WTC11 (cell line): ENCODE data around the gene DHX40. TPM values are rescaled to one million over a fixed set of nuclear protein-coding genes. Genes with fewer than 3 reads are reported as not detected.

Experiments used
- ATAC-seq: fragments of 200-7000 bp; cut with Tn5 transposase; 2 replicates; pipeline ENCODE4 v1.10.0; 2021; ENCODE audit warnings: mild to moderate bottlenecking, moderate library complexity
- CTCF ChIA-PET: fragments of 300-600 bp; sonication (Branson Sonifier 250); formaldehyde crosslinking; loops from one replicate; lab custom pipeline; 2021; ENCODE audit warnings: antibody characterized with exemption; lab: Charles Lee
- POLR2A ChIA-PET: fragments of 350-600 bp; sonication (Branson Sonifier 250); formaldehyde crosslinking; loops from one replicate; lab custom pipeline; 2021; ENCODE audit warnings: antibody characterized with exemption; lab: Charles Lee
- DNase-seq: peaks from one replicate; pipeline ENCODE4 v3.0.0; 2021; ENCODE audit warnings: low spot score
- H3K27ac Mint-ChIP-seq: 2 replicates; pipeline ENCODE4 v1.8.0; 2021; ENCODE audit warnings: mixed read lengths
- H3K27me3 Mint-ChIP-seq: 2 replicates; pipeline ENCODE4 v1.8.0; 2021; ENCODE audit warnings: low read depth, mild to moderate bottlenecking, moderate library complexity, mixed read lengths
- H3K36me3 Mint-ChIP-seq: 2 replicates; pipeline ENCODE4 v1.8.0; 2021; ENCODE audit warnings: mixed read lengths
- H3K4me1 Mint-ChIP-seq: 2 replicates; pipeline ENCODE4 v1.8.0; 2022; ENCODE audit warnings: mixed read lengths
- H3K4me3 Mint-ChIP-seq: 2 replicates; pipeline ENCODE4 v1.8.0; 2021; ENCODE audit warnings: mild to moderate bottlenecking, moderate library complexity, mixed read lengths
- H3K9me3 Mint-ChIP-seq: 2 replicates; pipeline ENCODE4 v1.8.0; 2021; ENCODE audit warnings: mixed read lengths
- ATF1 ChIP-seq: sonication (generic); formaldehyde crosslinking; IDR thresholded peaks from 2 replicates; pipeline ENCODE4 v1.8.1; 2023; ENCODE audit warnings: mild to moderate bottlenecking, moderate library complexity, missing genetic modification reagents
- CBFB ChIP-seq: sonication (generic); formaldehyde crosslinking; IDR thresholded peaks from 2 replicates; pipeline ENCODE4 v1.8.1; 2022; ENCODE audit warnings: mild to moderate bottlenecking, low read depth, missing genetic modification reagents
- ELF4 ChIP-seq: sonication (generic); formaldehyde crosslinking; IDR thresholded peaks from 2 replicates; pipeline ENCODE4 v1.8.1; 2022; ENCODE audit warnings: low read depth, mild to moderate bottlenecking, moderate library complexity, missing genetic modification reagents
- FOXK1 ChIP-seq: sonication (generic); formaldehyde crosslinking; IDR thresholded peaks from 2 replicates; pipeline ENCODE4 v1.8.0; 2022; ENCODE audit warnings: mild to moderate bottlenecking, moderate library complexity, missing genetic modification reagents
- JUN ChIP-seq: sonication (generic); formaldehyde crosslinking; IDR thresholded peaks from 2 replicates; pipeline ENCODE4 v1.8.0; 2023; ENCODE audit warnings: mild to moderate bottlenecking, missing genetic modification reagents
- MYBL2 ChIP-seq: sonication (generic); formaldehyde crosslinking; IDR thresholded peaks from 2 replicates; pipeline ENCODE4 v1.8.1; 2023; ENCODE audit warnings: mild to moderate bottlenecking, moderate library complexity, missing genetic modification reagents
- NFE2L1 ChIP-seq: sonication (generic); formaldehyde crosslinking; IDR thresholded peaks from 2 replicates; pipeline ENCODE4 v1.8.1; 2023; ENCODE audit warnings: missing genetic modification reagents
- NR2C2 ChIP-seq: sonication (generic); formaldehyde crosslinking; IDR thresholded peaks from 2 replicates; pipeline ENCODE4 v1.8.0; 2022; ENCODE audit warnings: mild to moderate bottlenecking, missing genetic modification reagents
- NR3C1 ChIP-seq: sonication (generic); formaldehyde crosslinking; conservative IDR thresholded peaks from 2 replicates; pipeline ENCODE4 v1.8.1; 2023; ENCODE audit warnings: low read depth, mild to moderate bottlenecking, missing genetic modification reagents
- OVOL2 ChIP-seq: fragments of 250-450 bp; sonication (Bioruptor Pico); IDR thresholded peaks from 2 replicates; pipeline ENCODE4 v1.9.0; 2021; ENCODE audit warnings: mild to moderate bottlenecking, borderline replicate concordance
- PRDM15 ChIP-seq: sonication (generic); formaldehyde crosslinking; IDR thresholded peaks from 2 replicates; pipeline ENCODE4 v1.8.0; 2022; ENCODE audit warnings: missing genetic modification reagents
- RELA ChIP-seq: sonication (generic); formaldehyde crosslinking; IDR thresholded peaks from 2 replicates; pipeline ENCODE4 v1.8.1; 2022; ENCODE audit warnings: missing genetic modification reagents, mild to moderate bottlenecking, borderline replicate concordance
- RORB ChIP-seq: fragments of 250-450 bp; sonication (Bioruptor Pico); IDR thresholded peaks from 2 replicates; pipeline ENCODE4 v1.9.0; 2021; ENCODE audit warnings: mild to moderate bottlenecking
- ZNF232 ChIP-seq: sonication (generic); formaldehyde crosslinking; IDR thresholded peaks from 2 replicates; pipeline ENCODE4 v1.8.0; 2022; ENCODE audit warnings: mild to moderate bottlenecking, missing genetic modification reagents
- ZNF317 ChIP-seq: sonication (generic); formaldehyde crosslinking; IDR thresholded peaks from 2 replicates; pipeline ENCODE4 v1.8.1; 2023; ENCODE audit warnings: low read depth, mild to moderate bottlenecking, moderate library complexity, missing genetic modification reagents, borderline replicate concordance
- ZNF423 ChIP-seq: fragments of 250-450 bp; sonication (Bioruptor Pico); IDR thresholded peaks from 2 replicates; pipeline ENCODE4 v2.1.2; 2022; ENCODE audit warnings: mild to moderate bottlenecking, moderate library complexity
- total RNA-seq: library from RNA; stranded (reverse); gene quantifications from 3 replicates; pipeline ENCODE4 v1.2.3, GENCODE V29; 2021
- TF ChIP-seq, protein P1 (sequence below): sonication (generic); formaldehyde crosslinking; IDR thresholded peaks from 2 replicates; pipeline ENCODE4 v1.8.1; 2022; ENCODE audit warnings: low read depth, mild to moderate bottlenecking, moderate library complexity, missing genetic modification reagents, borderline replicate concordance
- TF ChIP-seq, protein P2 (sequence below): sonication (generic); formaldehyde crosslinking; IDR thresholded peaks from 2 replicates; pipeline ENCODE4 v1.8.1; 2022; ENCODE audit warnings: mild to moderate bottlenecking, moderate library complexity, missing genetic modification reagents
- TF ChIP-seq, protein P3 (sequence below): fragments of 250-450 bp; sonication (Bioruptor Pico); conservative IDR thresholded peaks from 2 replicates; pipeline ENCODE4 v1.9.0; 2021; ENCODE audit warnings: mild to moderate bottlenecking

Gene DHX40
- total RNA-seq, 1 experiment from 2014 or later: 26.9 TPM

DNA sequence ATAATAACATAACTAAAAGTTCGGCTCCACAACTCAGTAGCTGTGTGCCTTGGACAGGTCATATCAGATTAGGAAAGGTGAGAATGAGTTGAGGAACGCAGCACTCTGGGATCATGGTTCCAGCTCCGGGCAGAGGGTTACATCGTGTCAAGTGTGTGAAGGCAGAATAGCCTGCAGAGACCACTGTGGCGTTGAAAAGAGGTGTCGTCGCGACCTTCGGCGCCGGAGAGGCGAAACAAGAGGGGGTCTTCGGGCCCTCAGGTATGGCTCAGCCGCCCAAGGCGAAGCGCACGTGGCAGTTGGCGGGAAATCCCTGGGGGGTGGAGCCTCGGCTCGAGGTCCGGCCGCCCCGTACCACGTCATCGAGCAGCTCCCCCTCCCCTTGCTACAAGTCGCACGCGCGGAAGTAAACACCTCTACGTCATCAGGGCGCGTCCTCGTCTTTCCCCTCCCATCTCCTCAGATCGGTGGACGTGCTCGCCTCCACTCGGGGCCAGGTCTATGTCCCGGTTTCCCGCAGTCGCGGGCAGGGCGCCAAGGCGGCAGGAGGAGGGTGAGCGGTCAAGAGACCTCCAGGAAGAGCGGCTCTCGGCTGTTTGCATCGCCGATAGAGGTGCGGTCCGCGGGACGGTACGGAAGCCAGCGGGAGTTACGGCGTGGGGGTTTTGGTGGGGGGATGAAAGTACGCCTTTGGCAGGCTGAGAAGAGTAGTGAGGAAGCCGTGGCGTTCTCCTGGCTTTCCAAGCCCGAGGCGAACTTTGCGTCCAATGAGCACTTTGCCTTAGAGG is at the start of gene DHX40 (continued):
- TF ChIP-seq ZNF232 (CRISPR knock-in tag): peak; percentile 99
- no peak for TF ChIP-seq ZNF423
- TF ChIP-seq RELA (CRISPR knock-in tag): peak; percentile 99
- peak; percentile 99 for TF ChIP-seq ATF1 (CRISPR knock-in tag)
- TF ChIP-seq, protein P1, sequence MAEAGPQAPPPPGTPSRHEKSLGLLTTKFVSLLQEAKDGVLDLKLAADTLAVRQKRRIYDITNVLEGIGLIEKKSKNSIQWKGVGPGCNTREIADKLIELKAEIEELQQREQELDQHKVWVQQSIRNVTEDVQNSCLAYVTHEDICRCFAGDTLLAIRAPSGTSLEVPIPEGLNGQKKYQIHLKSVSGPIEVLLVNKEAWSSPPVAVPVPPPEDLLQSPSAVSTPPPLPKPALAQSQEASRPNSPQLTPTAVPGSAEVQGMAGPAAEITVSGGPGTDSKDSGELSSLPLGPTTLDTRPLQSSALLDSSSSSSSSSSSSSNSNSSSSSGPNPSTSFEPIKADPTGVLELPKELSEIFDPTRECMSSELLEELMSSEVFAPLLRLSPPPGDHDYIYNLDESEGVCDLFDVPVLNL (CRISPR knock-in tag): peak; percentile 98
- peak; percentile 89 for TF ChIP-seq NR2C2 (CRISPR knock-in tag)
- TF ChIP-seq RORB (CRISPR knock-in tag): no peak
- TF ChIP-seq ELF4 (CRISPR knock-in tag): peak; percentile 97
- TF ChIP-seq, protein P2, sequence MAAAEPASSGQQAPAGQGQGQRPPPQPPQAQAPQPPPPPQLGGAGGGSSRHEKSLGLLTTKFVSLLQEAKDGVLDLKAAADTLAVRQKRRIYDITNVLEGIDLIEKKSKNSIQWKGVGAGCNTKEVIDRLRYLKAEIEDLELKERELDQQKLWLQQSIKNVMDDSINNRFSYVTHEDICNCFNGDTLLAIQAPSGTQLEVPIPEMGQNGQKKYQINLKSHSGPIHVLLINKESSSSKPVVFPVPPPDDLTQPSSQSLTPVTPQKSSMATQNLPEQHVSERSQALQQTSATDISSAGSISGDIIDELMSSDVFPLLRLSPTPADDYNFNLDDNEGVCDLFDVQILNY: peak; percentile 100
- TF ChIP-seq, protein P3, sequence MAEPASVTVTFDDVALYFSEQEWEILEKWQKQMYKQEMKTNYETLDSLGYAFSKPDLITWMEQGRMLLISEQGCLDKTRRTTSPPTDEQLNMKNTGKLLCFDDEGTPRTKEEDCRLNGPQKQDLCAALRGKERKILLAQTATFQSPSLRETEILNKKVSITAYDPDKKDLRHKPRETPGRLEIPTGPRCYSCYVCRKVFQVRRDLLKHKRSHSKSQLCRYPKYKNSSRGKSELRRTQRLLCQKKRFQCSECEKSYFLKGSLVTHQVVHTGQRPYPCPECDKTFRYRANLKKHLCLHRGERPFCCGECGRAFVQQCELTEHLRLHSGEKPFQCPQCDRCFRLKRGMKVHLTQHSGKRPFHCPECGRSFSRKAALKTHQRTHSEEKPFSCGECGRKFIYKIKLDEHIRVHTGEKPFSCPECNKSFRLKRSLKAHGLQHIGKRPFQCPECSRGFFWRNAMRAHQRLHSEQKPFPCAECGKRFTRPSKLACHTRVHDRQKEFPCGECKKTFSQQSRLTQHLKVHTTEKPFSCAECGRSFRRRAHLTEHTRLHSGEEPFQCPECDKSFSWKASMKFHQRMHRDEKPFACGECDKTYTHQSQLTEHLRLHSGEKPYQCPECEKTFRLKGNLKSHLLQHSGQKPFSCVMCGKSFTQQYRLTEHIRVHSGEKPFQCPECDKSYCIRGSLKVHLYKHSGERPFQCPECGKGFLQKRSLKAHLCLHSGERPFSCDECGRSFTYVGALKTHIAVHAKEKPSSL (CRISPR knock-in tag): no peak
- peak; percentile 55; the same call in 1 of the 2 replicates for TF ChIP-seq PRDM15
- no peak; the same call in 1 of the 2 replicates for TF ChIP-seq NR3C1 (CRISPR knock-in tag)
- TF ChIP-seq FOXK1: peak; percentile 100

GRCh38 chr17:59516451-59516850 is 49.0 kb upstream of the DHX40 start:
- ChIA-PET POLR2A (no interaction called here), CTCF (no interaction called here)
- H3K27ac Mint-ChIP-seq: no peak overlapping the region; the same call in 1 of the 2 replicates
- H3K9me3 Mint-ChIP-seq: no peaks in the 10 kb centered on the region
- H3K4me1 Mint-ChIP-seq: no peaks in the 10 kb centered on the region; the same call in 1 of the 2 replicates
- DNase-seq (no peak), ATAC-seq (no peak)
- H3K4me3 Mint-ChIP-seq: no peak overlapping the region
- no peaks in the 10 kb centered on the region for H3K36me3 Mint-ChIP-seq
- TF ChIP-seq OVOL2 (CRISPR knock-in tag) (no peak), ZNF317 (CRISPR knock-in tag) (no peak), JUN (CRISPR knock-in tag) (no peak), MYBL2 (CRISPR knock-in tag) (no peak), NFE2L1 (CRISPR knock-in tag) (no peak), CBFB (CRISPR knock-in tag) (no peak)
- no peaks in the 10 kb centered on the region for H3K27me3 Mint-ChIP-seq
